HG03575 (cell line): ENCODE results near the gene ZNF684.
"Not testable (repeated sequence)": the region's sequence is repeated elsewhere in the genome, so short reads cannot be mapped to it uniquely, and the experiment has no call there.

Experiments
- ATAC-seq: cut with Tn5 transposase; IDR thresholded peaks from one replicate; pipeline ENCODE4 v1.9.1; 2021; ENCODE audit not compliant: unreplicated experiment, insufficient number of reproducible peaks, low FRiP score; ENCODE audit errors: extremely low read depth

Gene ZNF684

GRCh38 chr1:40564506-40564905 lies 33.1 kb downstream of the ZNF684 start:
- ATAC-seq, result no peak

- ATAC-seq, result no peak
These were observed 33.5 kb downstream of the ZNF684 start for GRCh38 chr1:40564913-40565312.

DNA sequence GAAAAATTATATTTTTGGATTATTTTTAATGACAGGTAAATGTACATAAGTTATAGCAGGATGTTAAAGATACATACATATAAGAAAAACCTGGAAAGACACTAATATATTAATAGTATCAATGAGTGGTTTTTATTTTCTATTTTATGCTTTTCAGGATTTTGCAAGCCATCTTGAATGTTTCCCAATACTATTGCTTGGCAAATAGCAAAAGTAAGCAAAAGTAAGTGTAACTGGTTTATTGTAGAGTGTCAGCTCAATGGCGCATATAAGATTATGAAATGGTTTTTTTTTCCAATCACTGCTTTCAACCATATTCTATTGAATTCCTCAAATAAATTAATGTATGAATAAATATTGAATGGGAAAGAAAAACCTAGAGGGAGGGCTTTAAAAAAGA lies 36.4 kb downstream of the ZNF684 start:
- ATAC-seq, result no peak

- ATAC-seq, result not testable (repeated sequence)
These were observed 43.4 kb downstream of the ZNF684 start for GRCh38 chr1:40574805-40575204.

DNA sequence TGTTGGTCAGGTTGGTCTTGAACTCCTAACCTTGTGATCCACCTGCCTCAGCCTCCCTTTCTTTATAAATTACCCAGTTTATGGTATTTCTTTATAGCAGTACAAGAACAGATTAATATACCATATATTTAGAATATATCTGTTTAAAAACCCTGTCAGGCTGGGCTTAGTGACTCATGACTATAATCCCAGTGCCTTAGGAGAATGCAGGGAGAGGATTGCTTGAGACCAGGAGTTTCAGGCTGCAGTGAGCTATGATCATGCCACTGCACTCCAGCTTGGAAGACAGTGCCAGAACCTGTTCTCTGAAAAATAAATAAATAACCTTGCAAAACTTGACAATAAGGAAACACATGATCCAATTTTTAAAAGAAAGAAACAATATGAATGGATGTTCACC lies 43.9 kb downstream of the ZNF684 start:
- no peak for ATAC-seq

DNA sequence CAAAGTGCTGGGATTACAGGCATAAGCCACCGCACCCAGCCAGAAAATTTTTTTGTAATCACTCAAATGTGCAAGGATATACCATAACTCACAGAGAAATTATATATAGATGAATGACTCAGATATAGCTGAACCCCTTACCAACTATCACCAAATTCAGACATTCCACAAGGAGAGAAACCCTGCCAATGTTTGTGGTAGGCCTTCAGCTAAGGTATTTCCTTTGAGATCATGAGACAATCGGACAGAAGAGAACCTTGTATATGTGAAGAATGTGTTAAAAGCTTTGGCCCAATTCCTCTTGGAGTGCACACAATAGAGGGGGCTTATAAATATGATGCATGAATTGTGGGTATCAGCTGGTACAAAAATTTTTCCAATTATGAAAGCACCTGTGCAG lies 50.7 kb downstream of the ZNF684 start:
- no peak for ATAC-seq

DNA sequence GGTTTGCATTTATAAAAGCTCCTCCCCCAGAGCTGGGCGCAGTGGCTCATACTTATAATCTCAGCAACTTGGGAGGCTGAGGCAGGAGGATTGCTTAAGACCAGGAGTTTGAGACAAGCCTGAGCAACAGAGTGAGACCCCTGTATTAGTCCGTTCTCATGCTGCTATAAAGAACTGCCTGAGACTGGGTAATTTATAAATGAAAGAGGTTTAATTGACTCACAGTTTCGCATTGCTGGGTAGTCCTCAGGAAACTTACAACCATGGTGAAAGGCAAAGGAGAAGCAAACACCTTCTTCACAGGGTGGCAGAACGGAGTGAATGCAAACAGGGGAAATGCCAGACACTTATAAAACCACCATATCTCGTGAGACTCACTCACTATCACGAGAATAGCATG lies 52.5 kb downstream of the ZNF684 start:
- ATAC-seq, result no peak

GRCh38 chr1:40588586-40588985 lies 57.1 kb downstream of the ZNF684 start:
- ATAC-seq, result no peak

- no peak for ATAC-seq
These were observed 60.8 kb downstream of the ZNF684 start for GRCh38 chr1:40592107-40592803.

DNA sequence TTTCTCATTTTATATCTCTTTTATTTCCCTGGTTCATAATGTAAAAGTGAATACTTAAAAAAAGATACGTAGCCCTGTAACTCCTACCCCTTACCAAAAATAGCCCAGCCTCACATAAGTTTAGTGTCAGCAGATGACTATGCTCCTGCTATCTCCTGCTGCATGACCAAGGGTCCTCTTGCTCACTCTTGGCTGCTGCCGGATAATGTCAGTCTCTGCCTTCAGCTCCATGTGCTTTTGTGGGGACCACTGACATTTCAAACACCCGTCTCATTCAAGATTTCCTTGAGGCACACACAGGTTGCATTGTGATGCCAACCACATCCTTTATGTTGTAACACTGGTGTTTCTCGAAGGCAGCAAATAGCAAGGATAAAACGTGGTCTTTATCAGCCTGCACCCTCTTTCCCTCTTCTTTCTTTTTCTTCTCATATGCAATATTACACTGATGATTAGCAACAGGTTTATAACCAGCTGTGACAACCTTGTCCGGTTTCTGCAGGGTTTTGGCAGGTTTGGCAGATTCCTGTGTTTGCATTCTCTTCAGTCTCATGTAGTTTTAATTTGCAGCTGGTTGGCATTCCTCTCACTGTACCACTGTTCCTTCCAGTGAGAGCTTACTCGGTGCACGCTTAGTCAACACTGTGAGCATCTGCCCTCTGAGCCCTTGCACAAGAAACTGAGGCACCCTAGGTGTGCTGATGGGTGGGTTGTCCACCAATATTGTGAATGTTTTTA lies 62.2 kb downstream of the ZNF684 start:
- ATAC-seq, result no peak

DNA sequence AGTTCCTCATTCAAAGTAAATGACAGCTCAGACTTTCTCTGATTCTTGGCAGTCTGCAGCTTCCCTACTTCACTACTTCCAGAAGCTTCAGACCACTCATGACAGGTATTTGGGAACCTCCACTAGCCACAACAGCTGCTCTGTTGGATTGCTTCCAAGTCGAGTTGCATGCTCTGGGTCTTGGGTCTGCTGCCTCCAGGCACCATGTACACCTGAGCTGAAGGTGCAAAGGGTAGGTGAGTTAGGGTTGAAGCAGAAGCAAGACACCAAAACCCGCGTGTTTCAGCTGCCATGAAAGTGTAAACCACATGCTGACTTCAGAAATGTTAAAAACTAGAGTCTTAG lies 62.7 kb downstream of the ZNF684 start:
- no peak for ATAC-seq

GRCh38 chr1:40595623-40596022 lies 64.2 kb downstream of the ZNF684 start:
- no peak for ATAC-seq
